GM12891 (cell line): Measurements from ENCODE around the gene OVAAL.

Experiments
- DNase-seq: peaks from one replicate; pipeline ENCODE4 v3.0.0; 2011; ENCODE audit warnings: low spot score; ENCODE audit not compliant: insufficient read length
- FAIRE-seq: peaks from 2 replicates; lab custom pipeline; 2011; peaks lifted over from hg19 to GRCh38; lab: Jason Lieb, UNC
- PAX5 ChIP-seq: IDR thresholded peaks from 2 replicates; pipeline ENCODE4 v1.6.1; 2011; ENCODE audit warnings: low read length, moderate library complexity, mild to moderate bottlenecking; ENCODE audit not compliant: insufficient read depth, severe bottlenecking
- POLR2A ChIP-seq: IDR thresholded peaks from 2 replicates; pipeline ENCODE4 v1.6.1; 2011; ENCODE audit warnings: low read depth, low read length, control low read depth
- POLR2AphosphoS5 ChIP-seq: IDR thresholded peaks from 2 replicates; pipeline ENCODE4 v1.6.1; 2011; ENCODE audit warnings: low read depth, low read length, control low read depth
- POU2F2 ChIP-seq: IDR thresholded peaks from 2 replicates; pipeline ENCODE4 v1.6.1; 2011; ENCODE audit warnings: low read depth, mild to moderate bottlenecking, control low read depth, low read length, moderate library complexity
- SPI1 ChIP-seq: IDR thresholded peaks from 2 replicates; pipeline ENCODE4 v1.6.1; 2011; ENCODE audit warnings: low read depth, low read length, control low read depth
- TAF1 ChIP-seq: IDR thresholded peaks from 2 replicates; pipeline ENCODE4 v1.6.1; 2011; ENCODE audit warnings: low read depth, low read length, control low read depth

Gene OVAAL

GRCh38 chr1:180614730-180615129, 56.0 kb downstream of the OVAAL start:
- TF ChIP-seq SPI1, result no peak
- no peak for TF ChIP-seq PAX5
- no peak for TF ChIP-seq POLR2A
- TF ChIP-seq POLR2AphosphoS5, result no peak
- TF ChIP-seq TAF1, result no peak
- TF ChIP-seq POU2F2, result no peak
- DNase-seq (no peak), FAIRE-seq (no peak)

- TF ChIP-seq POLR2AphosphoS5 (no peak), POLR2A (no peak), POU2F2 (no peak), SPI1 (no peak), PAX5 (no peak), TAF1 (no peak)
- DNase-seq (no peak), FAIRE-seq (no peak)
Measured at GRCh38 chr1:180615493-180616290, 56.9 kb downstream of the OVAAL start.
